GM10847 (cell line): ENCODE measurements around the gene GLTP.

Experiments
- POLR2A ChIP-seq: IDR thresholded peaks from 2 replicates; pipeline ENCODE4 v1.6.1; 2011; ENCODE audit not compliant: insufficient read length; ENCODE audit errors: extremely low read depth

The GLTP gene

GRCh38 chr12:109840305-109841074 is 39.9 kb downstream of the GLTP start:
- TF ChIP-seq POLR2A: no peak

GRCh38 chr12:109839444-109839843 is 40.9 kb downstream of the GLTP start:
- no peak for TF ChIP-seq POLR2A

DNA sequence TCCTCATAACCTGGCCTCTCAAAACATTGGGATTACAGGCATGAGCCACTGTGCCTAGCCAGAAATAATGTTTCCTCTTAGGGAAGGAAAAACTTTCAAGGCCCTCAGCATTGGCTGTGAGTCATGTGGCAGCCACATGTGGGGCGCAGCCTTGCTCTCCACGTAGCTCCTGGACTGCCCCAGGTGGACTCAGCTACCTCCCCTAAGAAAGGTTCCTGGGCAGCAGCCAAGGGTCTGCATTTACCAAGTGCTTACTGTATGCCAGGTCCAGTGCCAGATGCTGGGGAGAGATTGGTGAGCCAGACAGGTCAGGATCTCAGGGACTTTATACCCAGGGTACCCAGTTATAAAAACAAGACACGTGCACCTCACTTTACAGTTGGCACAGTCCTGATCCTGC is 43.4 kb downstream of the GLTP start:
- TF ChIP-seq POLR2A: no peak

DNA sequence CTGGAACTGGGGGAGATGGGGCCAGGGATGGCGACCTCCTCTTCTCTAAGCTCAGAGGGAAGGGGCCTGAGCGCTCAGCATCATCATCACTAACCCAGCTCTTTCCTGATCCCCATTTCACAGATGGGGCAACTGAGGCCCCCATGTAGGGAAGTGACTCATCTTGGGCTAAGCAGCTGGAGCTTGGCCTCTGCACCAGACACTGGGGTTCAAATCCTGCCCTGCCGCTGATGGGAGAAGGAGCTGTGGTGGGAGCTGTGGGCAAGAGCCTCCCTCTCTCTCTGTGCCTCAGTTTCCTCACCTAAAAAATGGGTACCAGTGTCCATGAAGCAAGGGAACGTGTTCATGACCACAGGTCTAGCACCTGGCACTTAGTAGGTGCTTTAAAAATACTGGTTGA is 44.5 kb downstream of the GLTP start:
- TF ChIP-seq POLR2A: no peak

DNA sequence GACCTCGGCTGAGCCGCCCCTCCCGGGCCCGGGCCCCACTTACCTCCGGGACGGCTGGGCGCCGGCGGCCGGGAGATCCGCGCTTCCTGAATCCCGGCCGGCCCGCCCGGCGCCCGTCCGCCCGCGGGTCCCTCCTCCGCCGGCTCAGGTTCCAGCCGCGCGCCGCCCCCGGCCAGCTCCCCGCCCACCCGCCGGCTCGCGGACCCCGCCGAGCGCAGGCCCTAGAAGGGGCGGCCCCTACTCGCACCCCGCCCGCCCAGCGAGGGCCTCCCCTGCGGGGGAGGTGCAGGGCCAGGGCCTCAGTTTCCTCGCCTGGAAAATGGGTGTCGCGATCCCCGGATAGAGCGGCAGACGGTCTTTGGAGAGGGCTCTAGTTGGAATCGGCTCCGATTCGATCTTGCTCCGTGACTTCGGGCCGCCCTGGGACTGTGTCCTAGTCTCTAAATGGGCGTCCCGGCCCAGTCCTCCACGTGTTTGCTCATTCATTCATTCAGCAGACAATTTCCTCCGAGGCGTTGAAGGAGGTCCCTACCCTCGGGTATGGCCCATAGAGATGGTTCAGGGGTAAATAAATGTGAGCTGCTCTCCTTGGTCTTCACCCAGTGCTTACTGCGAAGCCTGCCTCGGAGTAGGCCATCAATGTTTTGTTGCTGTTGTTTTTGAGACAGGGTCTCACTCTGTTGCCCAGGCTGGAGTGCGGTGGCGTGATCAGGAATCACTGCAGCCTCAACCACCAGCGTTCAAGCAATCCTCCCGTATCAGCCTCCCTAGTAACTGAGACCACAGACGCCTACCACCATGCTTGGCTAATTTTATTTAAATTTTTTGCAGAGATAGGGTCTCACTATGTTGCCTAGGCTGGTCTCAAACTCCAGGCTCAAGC is 46.8 kb downstream of the GLTP start, which contains the start of gene TRPV4:
Gene TRPV4 (minus strand): TSS at position 92 of the 883 bp plus-strand sequence. CDS start 18,602 bp downstream, outside the sequence.
- no peak for TF ChIP-seq POLR2A

- no peak for TF ChIP-seq POLR2A
These were observed 47.6 kb downstream of the GLTP start for GRCh38 chr12:109832541-109833306.

GRCh38 chr12:109831929-109832328 is 48.4 kb downstream of the GLTP start:
- TF ChIP-seq POLR2A: no peak

DNA sequence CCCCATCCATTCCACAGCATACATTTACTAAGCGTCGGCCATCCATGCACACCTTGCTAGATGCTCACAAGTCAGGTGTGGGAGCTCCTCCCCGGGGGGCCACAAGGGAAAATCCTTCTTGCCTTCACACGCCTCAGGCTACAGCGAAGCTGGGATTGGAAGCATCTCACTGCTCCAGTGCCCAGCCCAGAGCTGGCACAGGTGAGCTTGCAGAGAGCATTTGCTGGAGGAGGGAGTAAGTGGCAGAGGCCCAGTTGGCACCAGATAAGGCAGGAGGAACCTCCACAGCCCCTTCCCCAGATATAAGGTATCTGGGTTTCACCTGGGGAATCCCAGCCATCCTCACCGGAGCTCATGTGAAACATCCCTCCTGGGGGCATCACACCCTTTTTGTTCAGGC is 49.0 kb downstream of the GLTP start:
- TF ChIP-seq POLR2A: no peak

- no peak for TF ChIP-seq POLR2A
These were observed 49.6 kb downstream of the GLTP start for GRCh38 chr12:109830718-109831117.

DNA sequence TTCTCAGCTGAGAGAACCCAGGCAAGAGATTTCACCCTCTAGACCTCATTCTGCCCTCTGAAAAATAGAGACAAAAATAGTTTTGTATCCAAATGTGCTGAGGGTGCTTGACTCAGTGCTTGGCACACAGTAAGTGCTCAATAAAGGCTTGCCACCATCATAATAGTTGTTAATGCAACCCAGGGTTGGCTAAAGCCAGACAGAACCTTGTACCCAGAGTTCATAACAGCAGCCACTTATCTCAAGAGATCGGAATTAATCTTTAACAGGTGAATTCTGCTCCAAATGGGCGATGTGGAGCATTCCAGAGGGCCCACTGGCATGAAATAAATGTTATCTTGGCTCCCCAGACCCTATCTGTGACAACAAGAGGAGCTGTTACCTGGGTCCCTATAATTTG is 50.1 kb downstream of the GLTP start:
- no peak for TF ChIP-seq POLR2A

DNA sequence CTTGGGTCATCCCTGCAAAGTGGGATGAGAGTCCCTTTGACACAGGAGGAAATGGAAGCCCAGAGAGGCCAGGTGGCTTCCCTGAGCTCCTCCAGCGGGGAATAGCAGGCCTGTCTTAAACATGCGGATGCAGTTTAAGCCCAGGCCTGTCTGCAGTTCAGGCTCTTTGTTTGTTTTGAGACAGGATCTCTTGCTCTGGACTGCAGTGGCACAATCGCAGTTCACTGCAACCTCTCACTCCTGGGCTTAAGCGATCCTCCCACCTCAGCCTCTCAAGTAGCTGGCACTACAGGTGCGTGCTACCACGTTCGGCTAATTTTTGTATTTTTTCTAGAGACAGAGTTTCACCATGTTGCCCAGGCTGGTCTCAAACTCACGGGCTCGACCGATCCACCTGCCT is 50.7 kb downstream of the GLTP start:
- TF ChIP-seq POLR2A: no peak

DNA sequence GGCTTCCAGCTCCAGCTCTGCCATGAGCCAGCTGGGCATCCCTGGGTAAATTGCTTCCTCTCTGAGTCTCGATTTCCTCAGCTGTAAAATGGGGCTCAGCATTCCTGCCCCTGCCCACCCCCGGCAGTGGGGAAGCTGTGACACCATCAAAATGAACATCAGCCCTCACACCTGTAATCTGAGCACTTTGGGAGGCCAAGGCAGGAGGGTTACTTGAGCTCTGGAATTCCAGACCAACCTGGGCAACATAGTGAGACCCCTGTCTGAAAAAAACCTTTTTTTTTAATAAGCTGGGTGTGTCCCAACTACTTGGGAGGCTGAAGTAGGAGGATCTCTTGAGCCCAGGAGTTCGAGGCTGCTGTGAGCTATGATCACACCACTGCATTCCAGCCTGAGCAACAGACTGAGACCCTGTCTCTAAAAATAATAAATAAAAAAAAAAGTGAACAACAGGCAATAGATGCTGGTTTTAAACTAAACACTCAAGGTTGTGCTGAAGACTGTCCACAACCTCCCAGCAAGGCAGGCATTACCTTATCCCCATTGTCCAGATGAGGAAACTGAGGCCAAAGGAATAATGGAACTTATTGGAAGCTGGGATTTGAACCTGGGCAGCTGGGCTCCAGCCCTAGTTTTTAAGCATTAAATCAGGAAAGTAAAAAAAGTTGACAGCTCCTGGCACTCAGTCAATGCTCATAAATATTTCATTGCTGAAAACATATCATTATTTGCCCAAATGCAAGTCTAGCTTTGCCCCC is 51.4 kb downstream of the GLTP start:
- no peak for TF ChIP-seq POLR2A

- no peak for TF ChIP-seq POLR2A
These were observed 52.5 kb downstream of the GLTP start for GRCh38 chr12:109827566-109828550.
